Endothelial cell of umbilical vein (primary cell): ENCODE results near the gene SPPL2B. TPM values are rescaled to one million over a fixed set of nuclear protein-coding genes. Genes with fewer than 3 reads are reported as not detected.

Source experiments
- BruUV-seq: library from RNA; stranded (reverse); fragments of 400-500 nt; replicated peaks from 2 replicates; lab custom pipeline; 2021; lab: Mats Ljungman, UMichigan
- CTCF ChIA-PET: fragments of 300-600, 350-600 bp; sonication (Branson Sonifier 250); formaldehyde crosslinking; loops from one replicate; lab custom pipeline; 2021; ENCODE audit warnings: antibody characterized with exemption, inconsistent platforms; lab: Charles Lee
- POLR2A ChIA-PET: fragments of 300-600, 350-600 bp; sonication (Branson Sonifier 250); formaldehyde crosslinking; loops from one replicate; lab custom pipeline; 2021; ENCODE audit warnings: antibody characterized with exemption, inconsistent platforms; lab: Charles Lee
- DNase-seq: peaks from one replicate; pipeline ENCODE4 v3.0.0-alpha.2; 2011; ENCODE audit warnings: low read depth, low spot score
- FAIRE-seq: peaks from 2 replicates; lab custom pipeline; 2011; peaks lifted over from hg19 to GRCh38; lab: Jason Lieb, UNC
- H2AFZ ChIP-seq: 2 replicates; pipeline ENCODE4 v1.6.0; 2012; ENCODE audit warnings: low read depth, low read length, control low read depth, inconsistent platforms
- H3K27ac ChIP-seq: 2 replicates; pipeline ENCODE4 v1.5.1; 2011; ENCODE audit warnings: low read depth, mild to moderate bottlenecking, control low read depth, low read length, moderate library complexity; ENCODE audit not compliant: insufficient read depth
- H3K27me3 ChIP-seq, 2 experiments: 2 replicates each; pipeline versions ENCODE4 v1.6.0 to v1.6.1; 2011; ENCODE audit warnings: low read length in 2 of 2, mixed read lengths in 1 of 2; ENCODE audit not compliant: control insufficient read depth in 2 of 2, insufficient read depth in 2 of 2
- H3K36me3 ChIP-seq, 2 experiments: 2 replicates in 1 of 2; 3 replicates in 1 of 2; pipeline ENCODE4 v1.5.1; 2011; ENCODE audit warnings: low read length in 2 of 2, mild to moderate bottlenecking in 1 of 2, moderate library complexity in 1 of 2; ENCODE audit not compliant: control insufficient read depth in 2 of 2, insufficient read depth in 2 of 2; ENCODE audit errors: extremely low read depth in 1 of 2
- H3K4me1 ChIP-seq: 3 replicates; pipeline ENCODE4 v1.5.1; 2011; ENCODE audit warnings: mild to moderate bottlenecking, low read length; ENCODE audit not compliant: control insufficient read depth, insufficient read depth; ENCODE audit errors: extremely low read depth
- H3K4me2 ChIP-seq: 2 replicates; pipeline ENCODE4 v1.6.1; 2011; ENCODE audit warnings: low read length, control low read depth, mixed read lengths; ENCODE audit not compliant: insufficient read depth
- H3K4me3 ChIP-seq, 3 experiments: fragments of 200-600 bp in 1 of 3; sonication (generic), shearing (Covaris generic) in 1 of 3; replicated peaks in 1 of 3; 2 replicates each; pipeline ENCODE4 v1.5.1; 2011 to 2016; ENCODE audit warnings: control low read depth in 3 of 3, low read length in 3 of 3, mild to moderate bottlenecking in 2 of 3, inconsistent platforms in 1 of 3, low read depth in 1 of 3, moderate library complexity in 1 of 3; ENCODE audit not compliant: insufficient read depth in 1 of 3
- H3K79me2 ChIP-seq: 2 replicates; pipeline ENCODE4 v1.6.0; 2012; ENCODE audit warnings: low read length, inconsistent platforms; ENCODE audit not compliant: control insufficient read depth, insufficient read depth
- H3K9ac ChIP-seq: replicated peaks from 2 replicates; pipeline ENCODE3; 2011; ENCODE audit warnings: low read length, control low read depth; ENCODE audit not compliant: insufficient read depth; ENCODE audit errors: extremely low read depth
- H3K9me1 ChIP-seq: replicated peaks from 3 replicates; pipeline ENCODE4 v1.6.0; 2011; ENCODE audit warnings: mild to moderate bottlenecking, low read length; ENCODE audit not compliant: control insufficient read depth, insufficient read depth; ENCODE audit errors: extremely low read depth
- H3K9me3 ChIP-seq: replicated peaks from 2 replicates; pipeline ENCODE4 v1.5.1; 2012; ENCODE audit warnings: low read length, inconsistent platforms; ENCODE audit not compliant: control insufficient read depth, insufficient read depth
- H4K20me1 ChIP-seq: replicated peaks from 2 replicates; pipeline ENCODE3; 2011; ENCODE audit warnings: mild to moderate bottlenecking, low read length; ENCODE audit not compliant: control insufficient read depth, insufficient read depth; ENCODE audit errors: extremely low read depth
- EZH2 ChIP-seq: IDR thresholded peaks from 2 replicates; pipeline ENCODE4 v1.6.1; 2012; ENCODE audit warnings: borderline replicate concordance, low read depth, mild to moderate bottlenecking, moderate library complexity, low read length, inconsistent platforms; ENCODE audit not compliant: severe bottlenecking
- FOS ChIP-seq: IDR thresholded peaks from 2 replicates; pipeline ENCODE4 v1.6.1; 2011; ENCODE audit warnings: mild to moderate bottlenecking, low read length, moderate library complexity, borderline replicate concordance; ENCODE audit not compliant: insufficient read depth
- GATA2 ChIP-seq: IDR thresholded peaks from 2 replicates; pipeline ENCODE4 v1.7.0; 2011; ENCODE audit warnings: low read depth, mild to moderate bottlenecking, moderate library complexity, mixed read lengths, low read length; ENCODE audit not compliant: insufficient read length, insufficient read depth
- JUN ChIP-seq: IDR thresholded peaks from 2 replicates; pipeline ENCODE4 v1.6.1; 2011; ENCODE audit warnings: borderline replicate concordance, low read depth; ENCODE audit not compliant: insufficient read length, insufficient read depth
- MYC ChIP-seq: IDR thresholded peaks from one replicate; pipeline ENCODE4 v1.6.1; 2011; ENCODE audit warnings: mild to moderate bottlenecking, low read depth, low read length
- POLR2A ChIP-seq: IDR thresholded peaks from 2 replicates; pipeline ENCODE4 v1.6.1; 2012; ENCODE audit warnings: low read depth, mild to moderate bottlenecking, control low read depth, low read length
- POLR2AphosphoS5 ChIP-seq: IDR thresholded peaks from 2 replicates; pipeline ENCODE4 v1.6.1; 2012; ENCODE audit warnings: low read depth, mild to moderate bottlenecking, control low read depth, low read length, moderate library complexity; ENCODE audit not compliant: insufficient read depth
- dilution Hi-C: fragments of 300-500 bp; cut with MboI; formaldehyde crosslinking; loops from one replicate; pipeline ENCODE4 v1.15.0; 2019; ENCODE audit warnings: low sequenced_read_pairs; ENCODE audit not compliant: extremely low pct_ligation_motif_present
- intact Hi-C: fragments of 100-400 bp; cut with micrococcal nuclease; formaldehyde crosslinking; loops from one replicate; pipeline ENCODE4 v1.10.0; 2022
- polyA plus RNA-seq, 4 experiments: library from polyadenylated mRNA; depleted of rRNA in 3 of 4; stranded (reverse) in 3 of 4; unstranded in 1 of 4; fragments of >200 nt; gene quantifications; 2 replicates each; pipeline versions ENCODE4 v1.2.1 to v1.2.3, GENCODE V29; 2011 to 2012; ENCODE audit warnings: missing spikeins in 1 of 4
- total RNA-seq: library from RNA; stranded (reverse); gene quantifications from 2 replicates; pipeline ENCODE4 v1.2.3, GENCODE V29; 2021
- TF ChIP-seq, protein P1 (sequence below): IDR thresholded peaks from 2 replicates; pipeline ENCODE4 v1.6.1; 2011; ENCODE audit not compliant: insufficient read depth, insufficient read length
- TF ChIP-seq, protein P2 (sequence below), 2 donors: IDR thresholded peaks; 1 replicate in 1 of 2; 2 replicates in 1 of 2; pipeline ENCODE4 v1.5.1; 2011; ENCODE audit warnings: low read length in 2 of 2, mild to moderate bottlenecking in 2 of 2, moderate library complexity in 2 of 2, control low read depth in 1 of 2, inconsistent platforms in 1 of 2, low read depth in 1 of 2; ENCODE audit not compliant: insufficient read depth in 1 of 2; ENCODE audit errors: extremely low read depth in 1 of 2

The SPPL2B gene
- total and polyA plus RNA-seq, 2 donors (not counting 3 experiments of a cell fraction or from before 2014, with no cell fraction given) = 60.7 to 62.7 TPM

DNA sequence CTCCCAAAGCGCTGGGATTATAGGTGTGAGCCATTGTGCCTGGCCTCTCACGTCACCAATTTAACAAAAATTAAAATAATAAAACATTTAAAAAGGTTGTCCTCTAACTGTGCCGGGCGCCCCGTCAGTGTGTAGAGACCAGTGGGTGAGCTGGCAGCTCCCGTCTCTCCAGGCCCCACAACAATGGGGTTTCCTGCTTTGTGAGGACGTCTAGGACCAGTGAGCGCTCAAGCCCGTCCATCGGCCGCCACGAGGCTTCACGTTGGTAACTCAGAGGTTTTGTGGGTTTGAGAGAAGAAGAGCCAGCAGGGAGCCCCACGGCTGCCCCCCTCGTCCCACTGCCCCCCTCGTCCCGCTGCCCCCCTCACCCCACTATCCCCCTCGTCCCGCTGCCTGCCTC, 4.8 kb upstream of the SPPL2B start:
- H4K20me1 ChIP-seq = no peaks in the 10 kb centered on the region
- H3K27ac ChIP-seq = no peak overlapping the region
- intact Hi-C loops = no loop called here
- no TSS peak for BruUV-seq
- H3K27me3 ChIP-seq = no peaks in the 10 kb centered on the region
- no peaks in the 10 kb centered on the region for H3K9me3 ChIP-seq
- no peak overlapping the region for H2AFZ ChIP-seq
- no peak overlapping the region for H3K9ac ChIP-seq
- dilution Hi-C loops = no loop called here
- no peak for DNase-seq
- H3K79me2 ChIP-seq = peaks cover 22% of the 10 kb centered on the region
- no peak overlapping the region for H3K4me3 ChIP-seq
- peaks cover 0 to 13% of the 10 kb centered on the region in 2 experiments for H3K36me3 ChIP-seq
- H3K4me1 ChIP-seq = peaks cover 7% of the 10 kb centered on the region
- no peak overlapping the region for H3K4me2 ChIP-seq
- FAIRE-seq = no peak
- CTCF ChIA-PET = no interaction called here
- no peaks in the 10 kb centered on the region for H3K9me1 ChIP-seq
- POLR2A ChIA-PET = no interaction called here
- TF ChIP-seq POLR2AphosphoS5 (no peak), GATA2 (no peak), MYC (no peak), POLR2A (no peak), FOS (no peak), JUN (no peak), EZH2 (no peak)
- TF ChIP-seq, protein P1, sequence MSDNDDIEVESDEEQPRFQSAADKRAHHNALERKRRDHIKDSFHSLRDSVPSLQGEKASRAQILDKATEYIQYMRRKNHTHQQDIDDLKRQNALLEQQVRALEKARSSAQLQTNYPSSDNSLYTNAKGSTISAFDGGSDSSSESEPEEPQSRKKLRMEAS = no peak
- TF ChIP-seq, protein P2, sequence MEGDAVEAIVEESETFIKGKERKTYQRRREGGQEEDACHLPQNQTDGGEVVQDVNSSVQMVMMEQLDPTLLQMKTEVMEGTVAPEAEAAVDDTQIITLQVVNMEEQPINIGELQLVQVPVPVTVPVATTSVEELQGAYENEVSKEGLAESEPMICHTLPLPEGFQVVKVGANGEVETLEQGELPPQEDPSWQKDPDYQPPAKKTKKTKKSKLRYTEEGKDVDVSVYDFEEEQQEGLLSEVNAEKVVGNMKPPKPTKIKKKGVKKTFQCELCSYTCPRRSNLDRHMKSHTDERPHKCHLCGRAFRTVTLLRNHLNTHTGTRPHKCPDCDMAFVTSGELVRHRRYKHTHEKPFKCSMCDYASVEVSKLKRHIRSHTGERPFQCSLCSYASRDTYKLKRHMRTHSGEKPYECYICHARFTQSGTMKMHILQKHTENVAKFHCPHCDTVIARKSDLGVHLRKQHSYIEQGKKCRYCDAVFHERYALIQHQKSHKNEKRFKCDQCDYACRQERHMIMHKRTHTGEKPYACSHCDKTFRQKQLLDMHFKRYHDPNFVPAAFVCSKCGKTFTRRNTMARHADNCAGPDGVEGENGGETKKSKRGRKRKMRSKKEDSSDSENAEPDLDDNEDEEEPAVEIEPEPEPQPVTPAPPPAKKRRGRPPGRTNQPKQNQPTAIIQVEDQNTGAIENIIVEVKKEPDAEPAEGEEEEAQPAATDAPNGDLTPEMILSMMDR (IDR thresholded peaks at IDR 0.05; ENCODE audit: extremely low read depth in 1 of 2, insufficient read depth in 1 of 2, low read depth in 1 of 2, low read length in 2 of 2) = no peak
